Liver (tissue), 9 donors: ENCODE measurements around the gene FGFR3. TPM values are rescaled to one million over a fixed set of nuclear protein-coding genes. Genes with fewer than 3 reads are reported as not detected.

Source experiments
- DNase-seq: peaks from one replicate; pipeline ENCODE4 v3.0.0-alpha.2; 2017; ENCODE audit warnings: low spot score
- H3K27ac ChIP-seq, 2 donors: one replicate each; pipeline ENCODE4 v1.7.0; 2013; ENCODE audit warnings: inconsistent platforms in 2 of 2, low read length in 2 of 2, control low read depth in 1 of 2, low read depth in 1 of 2, mild to moderate bottlenecking in 1 of 2
- H3K27me3 ChIP-seq, 4 donors: one replicate each; pipeline versions ENCODE4 v1.6.1 to v1.7.0; 2013; ENCODE audit warnings: low read length in 3 of 4, inconsistent platforms in 1 of 4, mild to moderate bottlenecking in 1 of 4, moderate library complexity in 1 of 4; ENCODE audit not compliant: control insufficient read depth in 4 of 4, insufficient read depth in 4 of 4
- H3K36me3 ChIP-seq, 4 donors: one replicate each; pipeline versions ENCODE4 v1.6.1 to v1.7.0; 2013; ENCODE audit warnings: low read length in 3 of 4, mild to moderate bottlenecking in 3 of 4, low read depth in 1 of 4, moderate library complexity in 1 of 4; ENCODE audit not compliant: control insufficient read depth in 4 of 4, insufficient read depth in 3 of 4
- H3K4me1 ChIP-seq, 4 donors: one replicate each; pipeline versions ENCODE4 v1.6.1 to v1.7.0; 2013; ENCODE audit warnings: low read length in 3 of 4, mild to moderate bottlenecking in 3 of 4, moderate library complexity in 1 of 4; ENCODE audit not compliant: control insufficient read depth in 4 of 4, insufficient read depth in 4 of 4
- H3K4me3 ChIP-seq, 3 donors: one replicate each; pipeline versions ENCODE4 v1.6.1 to v1.7.0; 2013; ENCODE audit warnings: low read length in 3 of 3, control low read depth in 1 of 3, low read depth in 1 of 3, mild to moderate bottlenecking in 1 of 3
- H3K9ac ChIP-seq, 2 donors: one replicate each; pipeline ENCODE4 v1.7.0; 2013; ENCODE audit warnings: low read length in 2 of 2, mild to moderate bottlenecking in 2 of 2, moderate library complexity in 2 of 2, control low read depth in 1 of 2, low read depth in 1 of 2
- H3K9me3 ChIP-seq, 4 donors: one replicate each; pipeline versions ENCODE4 v1.6.1 to v1.7.0; 2013; ENCODE audit warnings: low read length in 3 of 4; ENCODE audit not compliant: control insufficient read depth in 4 of 4
- EGR1 ChIP-seq, 2 donors: IDR thresholded peaks; 2 replicates each; pipeline ENCODE4 v1.6.1; 2016 to 2018; ENCODE audit warnings: antibody characterized with exemption in 2 of 2, low read depth in 2 of 2
- FOXA1 ChIP-seq: IDR thresholded peaks from 2 replicates; pipeline ENCODE4 v1.6.1; 2016; ENCODE audit warnings: antibody characterized with exemption
- FOXA2 ChIP-seq: IDR thresholded peaks from 2 replicates; pipeline ENCODE4 v1.6.1; 2016; ENCODE audit warnings: antibody characterized with exemption
- GABPA ChIP-seq, 2 donors: IDR thresholded peaks in 1 of 2; conservative IDR thresholded peaks in 1 of 2; 2 replicates each; pipeline ENCODE4 v1.6.1; 2016; ENCODE audit warnings: antibody characterized with exemption in 2 of 2, mild to moderate bottlenecking in 1 of 2, moderate library complexity in 1 of 2
- HNF4A ChIP-seq, 2 donors: conservative IDR thresholded peaks; 2 replicates each; pipeline ENCODE4 v1.6.1; 2016; ENCODE audit warnings: antibody characterized with exemption in 2 of 2, mild to moderate bottlenecking in 2 of 2
- HNF4G ChIP-seq: IDR thresholded peaks from 2 replicates; pipeline ENCODE4 v1.6.1; 2016; ENCODE audit warnings: antibody characterized with exemption
- JUND ChIP-seq, 2 donors: IDR thresholded peaks; 2 replicates each; pipeline ENCODE4 v1.6.1; 2016; ENCODE audit warnings: antibody characterized with exemption in 2 of 2
- NR2F2 ChIP-seq: IDR thresholded peaks from 2 replicates; pipeline ENCODE4 v1.6.1; 2016; ENCODE audit warnings: antibody characterized with exemption
- RAD21 ChIP-seq, 2 donors: IDR thresholded peaks; 2 replicates each; pipeline ENCODE4 v1.6.1; 2016; ENCODE audit warnings: antibody characterized with exemption in 2 of 2, mild to moderate bottlenecking in 2 of 2
- RXRA ChIP-seq, 2 donors: IDR thresholded peaks; 2 replicates each; pipeline ENCODE4 v1.6.1; 2017 to 2018; ENCODE audit warnings: antibody characterized with exemption in 2 of 2, mild to moderate bottlenecking in 1 of 2
- SP1 ChIP-seq: IDR thresholded peaks from 2 replicates; pipeline ENCODE4 v1.6.1; 2018; ENCODE audit warnings: antibody characterized with exemption, mild to moderate bottlenecking
- TAF1 ChIP-seq: conservative IDR thresholded peaks from 2 replicates; pipeline ENCODE4 v1.6.1; 2016; ENCODE audit warnings: antibody characterized with exemption, mild to moderate bottlenecking
- YY1 ChIP-seq: IDR thresholded peaks from 2 replicates; pipeline ENCODE4 v1.6.1; 2016; ENCODE audit warnings: antibody characterized with exemption, mild to moderate bottlenecking
- WGBS: extraction: QIAGEN DNeasy Blood & Tissue Kit; methylation state at CpG from one replicate; pipeline ENCODE4 v1.1.7; 2013; 5-methylcytosine and 5-hydroxymethylcytosine counted together
- polyA plus RNA-seq, 2 donors: library from polyadenylated mRNA; stranded (reverse) in 1 of 2; unstranded in 1 of 2; fragments of 200-250 nt in 1 of 2; fragments of >200 nt in 1 of 2; fragmentation: Nextera tagmentation in 1 of 2; extraction: Ambion mirVana in 1 of 2; gene quantifications; one replicate each; pipeline versions ENCODE4 v1.2.1 to v1.2.3, GENCODE V29; 2013 to 2015
- total RNA-seq, 2 donors: library from RNA; depleted of rRNA; stranded (reverse); fragments of >200 nt; gene quantifications; one replicate each; pipeline ENCODE4 v1.2.3, GENCODE V29; 2014
- TF ChIP-seq, protein P1 (sequence below): IDR thresholded peaks from 2 replicates; pipeline ENCODE4 v1.6.1; 2016; ENCODE audit warnings: antibody characterized with exemption
- TF ChIP-seq, protein P2 (sequence below): IDR thresholded peaks from 2 replicates; pipeline ENCODE4 v1.6.1; 2016; ENCODE audit warnings: antibody characterized with exemption, mild to moderate bottlenecking
- TF ChIP-seq, protein P3 (sequence below): fragments of 150-350 bp; IDR thresholded peaks from 2 replicates; pipeline ENCODE4 v1.5.1; 2017; ENCODE audit warnings: improper control_type of control experiment, low read depth, low read length; ENCODE audit not compliant: missing input control
- TF ChIP-seq, protein P4 (sequence below): IDR thresholded peaks from 2 replicates; pipeline ENCODE4 v1.6.1; 2016; ENCODE audit warnings: antibody characterized with exemption
- TF ChIP-seq, protein P5 (sequence below): IDR thresholded peaks from 2 replicates; pipeline ENCODE4 v1.6.1; 2016; ENCODE audit warnings: antibody characterized with exemption
- donor health status: healthy.
- donor health status: healthy.
- donor health status: healthy.
- donor health status: healthy.
- donor health status: healthy.

Gene FGFR3
- total and polyA plus RNA-seq, 4 donors = 5.6 to 40.0 (median 29.1) TPM

DNA sequence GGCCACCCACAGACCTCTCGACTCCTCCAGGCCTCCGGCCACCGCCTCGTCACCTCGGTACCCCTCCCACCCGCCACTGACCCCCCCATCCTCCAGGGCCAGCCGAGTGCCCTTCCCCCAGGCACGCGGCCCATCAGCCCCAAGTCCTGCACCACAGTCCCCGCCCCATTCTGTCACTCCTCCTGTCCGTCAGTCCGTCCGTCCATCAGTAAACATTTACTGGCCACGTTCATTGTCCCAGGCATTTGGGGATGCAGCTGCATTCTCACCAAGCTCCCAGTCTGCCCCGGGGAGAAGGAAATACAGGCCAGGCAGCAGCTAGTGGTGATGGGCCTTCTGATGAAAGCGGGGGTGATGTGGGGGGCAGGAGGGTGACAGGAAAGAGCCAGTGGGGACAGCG, 35.3 kb upstream of the FGFR3 start:
- Histone ChIP-seq H3K27me3 (no peaks in the 10 kb centered on the region), H3K4me1 (peaks cover 0 to 1% (median 0%) of the 10 kb centered on the region in 4 donors), H3K4me3 (no peak overlapping the region), H3K36me3 (no peaks in the 10 kb centered on the region), H3K9me3 (no peaks in the 10 kb centered on the region), H3K27ac (no peak overlapping the region), H3K9ac (no peak overlapping the region)
- 71% methylated on average over 17 of the region's 17 CpGs for WGBS
- TF ChIP-seq NR2F2 (no peak), EGR1 (IDR thresholded peaks at IDR 0.05; ENCODE audit: low read depth in 2 of 2) (no peak), SP1 (no peak)
- TF ChIP-seq, protein P1, sequence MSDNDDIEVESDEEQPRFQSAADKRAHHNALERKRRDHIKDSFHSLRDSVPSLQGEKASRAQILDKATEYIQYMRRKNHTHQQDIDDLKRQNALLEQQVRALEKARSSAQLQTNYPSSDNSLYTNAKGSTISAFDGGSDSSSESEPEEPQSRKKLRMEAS = no peak
- TF ChIP-seq, protein P2, sequence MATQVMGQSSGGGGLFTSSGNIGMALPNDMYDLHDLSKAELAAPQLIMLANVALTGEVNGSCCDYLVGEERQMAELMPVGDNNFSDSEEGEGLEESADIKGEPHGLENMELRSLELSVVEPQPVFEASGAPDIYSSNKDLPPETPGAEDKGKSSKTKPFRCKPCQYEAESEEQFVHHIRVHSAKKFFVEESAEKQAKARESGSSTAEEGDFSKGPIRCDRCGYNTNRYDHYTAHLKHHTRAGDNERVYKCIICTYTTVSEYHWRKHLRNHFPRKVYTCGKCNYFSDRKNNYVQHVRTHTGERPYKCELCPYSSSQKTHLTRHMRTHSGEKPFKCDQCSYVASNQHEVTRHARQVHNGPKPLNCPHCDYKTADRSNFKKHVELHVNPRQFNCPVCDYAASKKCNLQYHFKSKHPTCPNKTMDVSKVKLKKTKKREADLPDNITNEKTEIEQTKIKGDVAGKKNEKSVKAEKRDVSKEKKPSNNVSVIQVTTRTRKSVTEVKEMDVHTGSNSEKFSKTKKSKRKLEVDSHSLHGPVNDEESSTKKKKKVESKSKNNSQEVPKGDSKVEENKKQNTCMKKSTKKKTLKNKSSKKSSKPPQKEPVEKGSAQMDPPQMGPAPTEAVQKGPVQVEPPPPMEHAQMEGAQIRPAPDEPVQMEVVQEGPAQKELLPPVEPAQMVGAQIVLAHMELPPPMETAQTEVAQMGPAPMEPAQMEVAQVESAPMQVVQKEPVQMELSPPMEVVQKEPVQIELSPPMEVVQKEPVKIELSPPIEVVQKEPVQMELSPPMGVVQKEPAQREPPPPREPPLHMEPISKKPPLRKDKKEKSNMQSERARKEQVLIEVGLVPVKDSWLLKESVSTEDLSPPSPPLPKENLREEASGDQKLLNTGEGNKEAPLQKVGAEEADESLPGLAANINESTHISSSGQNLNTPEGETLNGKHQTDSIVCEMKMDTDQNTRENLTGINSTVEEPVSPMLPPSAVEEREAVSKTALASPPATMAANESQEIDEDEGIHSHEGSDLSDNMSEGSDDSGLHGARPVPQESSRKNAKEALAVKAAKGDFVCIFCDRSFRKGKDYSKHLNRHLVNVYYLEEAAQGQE = no peak
- no peak for DNase-seq

DNA sequence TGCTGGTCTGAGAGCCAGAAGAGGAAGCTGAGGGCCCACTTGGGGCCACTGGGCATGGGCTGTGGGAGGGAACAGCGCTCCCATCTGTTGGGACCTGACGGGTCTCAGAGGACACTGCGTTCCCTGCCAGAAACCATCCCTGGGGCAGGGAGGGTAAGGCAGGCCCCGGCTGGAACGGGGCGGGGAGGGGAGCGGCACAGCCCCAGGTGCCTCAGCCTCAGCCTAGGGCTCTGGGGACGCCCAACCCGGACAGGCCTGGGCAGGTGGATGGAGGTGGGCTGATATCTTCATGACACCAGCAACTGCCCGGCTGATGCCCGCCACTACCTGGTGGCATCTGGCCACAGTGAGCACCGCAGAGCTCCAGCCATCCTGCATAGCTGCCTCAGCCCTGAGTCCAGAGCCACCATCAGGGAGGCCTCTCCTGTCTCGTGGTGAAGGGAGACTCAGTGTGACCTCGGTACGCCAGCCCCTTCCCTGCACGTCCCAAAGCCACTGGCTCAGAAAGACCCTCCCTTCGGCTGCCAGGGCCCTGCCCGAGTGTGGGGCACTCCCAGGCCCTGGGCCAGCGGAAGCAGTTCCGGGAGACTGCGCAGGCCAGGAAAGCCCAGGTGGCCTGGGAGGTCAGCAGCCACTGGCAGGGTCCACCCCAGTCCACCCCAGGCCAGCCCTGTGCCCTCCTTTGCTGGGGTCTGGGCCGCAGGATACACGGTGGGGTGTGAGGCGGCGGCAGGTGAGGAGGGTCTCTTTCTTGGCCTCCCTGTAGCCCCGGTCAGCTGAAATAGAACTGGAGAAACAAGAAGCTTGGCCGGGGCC, 34.6 kb upstream of the FGFR3 start:
- Histone ChIP-seq H3K36me3 (no peaks in the 10 kb centered on the region), H3K9ac (no peak overlapping the region), H3K9me3 (no peaks in the 10 kb centered on the region), H3K27me3 (no peaks in the 10 kb centered on the region), H3K4me1 (peaks cover 0 to under 1% (median under 1%) of the 10 kb centered on the region in 4 donors), H3K4me3 (no peak overlapping the region), H3K27ac (no peak overlapping the region)
- 91% methylated on average over 27 of the region's 27 CpGs for WGBS
- TF ChIP-seq, protein P1 = no peak
- no peak for TF ChIP-seq HNF4G
- TF ChIP-seq NR2F2 = no peak
- TF ChIP-seq RXRA (IDR thresholded peaks at IDR 0.05) = no peak
- no peak for TF ChIP-seq FOXA2
- TF ChIP-seq, protein P3, sequence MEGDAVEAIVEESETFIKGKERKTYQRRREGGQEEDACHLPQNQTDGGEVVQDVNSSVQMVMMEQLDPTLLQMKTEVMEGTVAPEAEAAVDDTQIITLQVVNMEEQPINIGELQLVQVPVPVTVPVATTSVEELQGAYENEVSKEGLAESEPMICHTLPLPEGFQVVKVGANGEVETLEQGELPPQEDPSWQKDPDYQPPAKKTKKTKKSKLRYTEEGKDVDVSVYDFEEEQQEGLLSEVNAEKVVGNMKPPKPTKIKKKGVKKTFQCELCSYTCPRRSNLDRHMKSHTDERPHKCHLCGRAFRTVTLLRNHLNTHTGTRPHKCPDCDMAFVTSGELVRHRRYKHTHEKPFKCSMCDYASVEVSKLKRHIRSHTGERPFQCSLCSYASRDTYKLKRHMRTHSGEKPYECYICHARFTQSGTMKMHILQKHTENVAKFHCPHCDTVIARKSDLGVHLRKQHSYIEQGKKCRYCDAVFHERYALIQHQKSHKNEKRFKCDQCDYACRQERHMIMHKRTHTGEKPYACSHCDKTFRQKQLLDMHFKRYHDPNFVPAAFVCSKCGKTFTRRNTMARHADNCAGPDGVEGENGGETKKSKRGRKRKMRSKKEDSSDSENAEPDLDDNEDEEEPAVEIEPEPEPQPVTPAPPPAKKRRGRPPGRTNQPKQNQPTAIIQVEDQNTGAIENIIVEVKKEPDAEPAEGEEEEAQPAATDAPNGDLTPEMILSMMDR = no peak
- no peak for TF ChIP-seq JUND (IDR thresholded peaks at IDR 0.05)
- no peak for TF ChIP-seq SP1
- TF ChIP-seq, protein P4, sequence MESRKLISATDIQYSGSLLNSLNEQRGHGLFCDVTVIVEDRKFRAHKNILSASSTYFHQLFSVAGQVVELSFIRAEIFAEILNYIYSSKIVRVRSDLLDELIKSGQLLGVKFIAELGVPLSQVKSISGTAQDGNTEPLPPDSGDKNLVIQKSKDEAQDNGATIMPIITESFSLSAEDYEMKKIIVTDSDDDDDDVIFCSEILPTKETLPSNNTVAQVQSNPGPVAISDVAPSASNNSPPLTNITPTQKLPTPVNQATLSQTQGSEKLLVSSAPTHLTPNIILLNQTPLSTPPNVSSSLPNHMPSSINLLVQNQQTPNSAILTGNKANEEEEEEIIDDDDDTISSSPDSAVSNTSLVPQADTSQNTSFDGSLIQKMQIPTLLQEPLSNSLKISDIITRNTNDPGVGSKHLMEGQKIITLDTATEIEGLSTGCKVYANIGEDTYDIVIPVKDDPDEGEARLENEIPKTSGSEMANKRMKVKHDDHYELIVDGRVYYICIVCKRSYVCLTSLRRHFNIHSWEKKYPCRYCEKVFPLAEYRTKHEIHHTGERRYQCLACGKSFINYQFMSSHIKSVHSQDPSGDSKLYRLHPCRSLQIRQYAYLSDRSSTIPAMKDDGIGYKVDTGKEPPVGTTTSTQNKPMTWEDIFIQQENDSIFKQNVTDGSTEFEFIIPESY = no peak
- no peak for TF ChIP-seq GABPA (IDR thresholded peaks at IDR 0.05 in 1 of 2, conservative IDR thresholded peaks at IDR 0.05 in 1 of 2)
- no peak for TF ChIP-seq TAF1
- TF ChIP-seq, protein P5, sequence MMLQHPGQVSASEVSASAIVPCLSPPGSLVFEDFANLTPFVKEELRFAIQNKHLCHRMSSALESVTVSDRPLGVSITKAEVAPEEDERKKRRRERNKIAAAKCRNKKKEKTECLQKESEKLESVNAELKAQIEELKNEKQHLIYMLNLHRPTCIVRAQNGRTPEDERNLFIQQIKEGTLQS = no peak
- TF ChIP-seq FOXA1 = no peak
- TF ChIP-seq, protein P2 = no peak
- no peak for TF ChIP-seq RAD21 (IDR thresholded peaks at IDR 0.05)
- no peak for TF ChIP-seq YY1
- no peak for TF ChIP-seq HNF4A (conservative IDR thresholded peaks at IDR 0.05)
- TF ChIP-seq EGR1 (IDR thresholded peaks at IDR 0.05; ENCODE audit: low read depth in 2 of 2) = no peak
- no peak for DNase-seq
